GM18499 (cell line): ENCODE data around the gene OR11G2.
"Not testable (repeated sequence)": the region's sequence is repeated elsewhere in the genome, so short reads cannot be mapped to it uniquely, and the experiment has no call there.

Experiments used
- ATAC-seq: cut with Tn5 transposase; IDR thresholded peaks from one replicate; pipeline ENCODE4 v1.9.1; 2021; ENCODE audit warnings: moderate number of reproducible peaks; ENCODE audit not compliant: insufficient read depth, unreplicated experiment

The OR11G2 gene

DNA sequence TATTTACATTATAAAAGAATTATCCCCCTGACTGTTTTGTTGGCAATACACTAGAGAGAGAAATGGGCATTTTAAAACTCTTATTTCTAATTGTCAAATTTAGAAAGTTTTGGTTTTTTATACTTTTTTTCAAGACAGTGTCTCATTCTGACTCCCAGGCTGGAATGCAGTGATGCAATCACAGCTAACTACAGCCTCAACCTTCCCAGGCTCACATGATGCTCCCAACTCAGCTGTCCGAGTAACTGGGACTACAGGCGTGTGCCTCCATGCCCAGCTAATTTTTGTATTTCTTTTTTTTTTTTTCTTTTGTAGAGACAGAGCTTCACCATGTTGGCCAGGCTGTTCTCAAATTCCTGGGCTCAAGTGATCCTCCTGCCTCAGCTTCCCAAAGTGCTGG is 24.5 kb downstream of the OR11G2 start:
- no peak for ATAC-seq

- no peak for ATAC-seq
These were observed 28.3 kb downstream of the OR11G2 start for GRCh38 chr14:20219033-20219432.

DNA sequence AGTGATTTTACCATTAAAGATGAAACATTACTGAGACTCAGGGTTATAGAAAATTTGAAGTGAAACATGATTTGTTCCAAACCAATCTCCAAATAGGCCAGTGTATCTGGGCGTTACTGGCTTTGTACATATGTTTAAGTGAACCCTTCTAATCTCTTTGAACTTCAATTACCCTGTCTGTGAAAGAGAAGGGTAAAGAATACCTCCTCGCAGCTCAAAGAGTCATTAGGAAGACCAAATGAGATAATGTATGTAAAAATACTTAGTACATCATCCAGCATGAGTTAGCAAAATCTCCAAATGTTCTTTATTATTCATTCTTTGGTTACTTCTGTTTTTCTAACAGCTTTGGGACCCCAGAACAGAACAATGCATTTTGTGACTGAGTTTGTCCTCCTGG is 32.7 kb downstream of the OR11G2 start, which contains the start of gene OR11H6:
Gene OR11H6, plus strand, starts transcription at position 301 of the 400 bp plus-strand sequence. Its CDS starts 0 bp downstream, at position 301.
- no peak for ATAC-seq

- ATAC-seq = no peak
These were observed 38.0 kb downstream of the OR11G2 start, which contains the start of gene OR11H7 for GRCh38 chr14:20228681-20229080. OR11H7 (plus strand) TSS chr14:20228981.

- not testable (repeated sequence) for ATAC-seq
These were observed 44.7 kb downstream of the OR11G2 start for GRCh38 chr14:20235415-20235814.

DNA sequence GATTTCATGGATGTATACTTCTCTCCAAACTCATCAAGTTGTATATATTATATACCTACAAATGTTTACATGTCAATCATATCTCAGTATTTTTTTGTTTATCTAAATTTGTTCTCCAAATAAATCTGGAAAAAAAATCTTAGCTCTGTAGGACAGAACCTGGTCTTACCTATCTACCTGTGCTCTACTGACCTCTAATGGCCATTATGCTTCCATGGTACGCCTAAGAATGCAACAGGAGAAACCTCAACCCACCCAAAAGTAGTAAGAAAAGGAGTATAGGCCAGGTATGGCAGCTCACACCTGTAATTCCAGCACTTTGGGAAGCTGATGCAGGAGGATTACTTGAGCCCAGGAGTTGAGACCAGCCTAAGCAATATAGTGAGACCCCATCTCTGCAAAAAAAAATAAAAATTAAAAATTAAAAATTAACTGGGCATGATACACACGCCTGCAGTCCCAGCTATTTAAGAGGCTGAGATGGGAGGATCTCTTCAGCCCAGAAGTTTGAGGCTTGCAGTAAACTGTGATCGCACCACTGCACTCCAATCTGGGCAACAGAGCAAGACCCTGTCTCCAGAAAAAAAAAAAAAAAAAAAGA is 57.0 kb downstream of the OR11G2 start:
- ATAC-seq = no peak
